HL-60 (cell line): Measurements from ENCODE around the gene KCNMA1.

Experiments used
- POLR2AphosphoS5 ChIP-seq: IDR thresholded peaks from 2 replicates; pipeline ENCODE4 v1.6.1; 2012; ENCODE audit warnings: low read depth
- SPI1 ChIP-seq: IDR thresholded peaks from 2 replicates; pipeline ENCODE4 v1.6.1; 2012; ENCODE audit warnings: low read depth, mild to moderate bottlenecking, borderline replicate concordance
- TF ChIP-seq, protein P1 (sequence below): IDR thresholded peaks from one replicate; pipeline ENCODE4 v1.5.1; 2011; ENCODE audit warnings: low read length, control low read depth, inconsistent platforms; ENCODE audit not compliant: insufficient read depth
- TF ChIP-seq, protein P2 (sequence below): IDR thresholded peaks from 2 replicates; pipeline ENCODE4 v1.6.1; 2012; ENCODE audit warnings: low read depth; ENCODE audit not compliant: insufficient replicate concordance

DNA sequence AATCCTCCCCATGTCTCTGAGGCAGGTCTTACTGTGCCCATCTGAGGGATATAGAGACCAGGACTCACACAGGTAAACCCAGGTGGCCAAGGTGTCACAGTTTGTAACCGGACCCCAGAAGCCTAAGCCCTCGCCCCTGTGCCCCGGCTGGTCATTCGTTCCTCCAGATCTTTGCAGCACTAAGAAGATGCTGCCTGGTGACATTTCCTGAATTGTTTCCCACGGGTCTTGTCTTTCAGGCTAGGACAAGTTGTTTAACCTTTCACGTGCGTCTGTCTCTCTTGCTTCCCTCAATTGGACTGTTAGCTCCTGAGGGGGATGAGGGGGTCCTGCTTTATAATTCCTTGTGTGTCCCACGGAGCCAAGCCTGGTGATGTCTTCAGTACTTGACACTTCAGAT, 158.0 kb downstream of the KCNMA1 start:
- TF ChIP-seq, protein P1, sequence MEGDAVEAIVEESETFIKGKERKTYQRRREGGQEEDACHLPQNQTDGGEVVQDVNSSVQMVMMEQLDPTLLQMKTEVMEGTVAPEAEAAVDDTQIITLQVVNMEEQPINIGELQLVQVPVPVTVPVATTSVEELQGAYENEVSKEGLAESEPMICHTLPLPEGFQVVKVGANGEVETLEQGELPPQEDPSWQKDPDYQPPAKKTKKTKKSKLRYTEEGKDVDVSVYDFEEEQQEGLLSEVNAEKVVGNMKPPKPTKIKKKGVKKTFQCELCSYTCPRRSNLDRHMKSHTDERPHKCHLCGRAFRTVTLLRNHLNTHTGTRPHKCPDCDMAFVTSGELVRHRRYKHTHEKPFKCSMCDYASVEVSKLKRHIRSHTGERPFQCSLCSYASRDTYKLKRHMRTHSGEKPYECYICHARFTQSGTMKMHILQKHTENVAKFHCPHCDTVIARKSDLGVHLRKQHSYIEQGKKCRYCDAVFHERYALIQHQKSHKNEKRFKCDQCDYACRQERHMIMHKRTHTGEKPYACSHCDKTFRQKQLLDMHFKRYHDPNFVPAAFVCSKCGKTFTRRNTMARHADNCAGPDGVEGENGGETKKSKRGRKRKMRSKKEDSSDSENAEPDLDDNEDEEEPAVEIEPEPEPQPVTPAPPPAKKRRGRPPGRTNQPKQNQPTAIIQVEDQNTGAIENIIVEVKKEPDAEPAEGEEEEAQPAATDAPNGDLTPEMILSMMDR = no peak
- no peak for TF ChIP-seq SPI1
- TF ChIP-seq POLR2AphosphoS5 = no peak
- TF ChIP-seq, protein P2, sequence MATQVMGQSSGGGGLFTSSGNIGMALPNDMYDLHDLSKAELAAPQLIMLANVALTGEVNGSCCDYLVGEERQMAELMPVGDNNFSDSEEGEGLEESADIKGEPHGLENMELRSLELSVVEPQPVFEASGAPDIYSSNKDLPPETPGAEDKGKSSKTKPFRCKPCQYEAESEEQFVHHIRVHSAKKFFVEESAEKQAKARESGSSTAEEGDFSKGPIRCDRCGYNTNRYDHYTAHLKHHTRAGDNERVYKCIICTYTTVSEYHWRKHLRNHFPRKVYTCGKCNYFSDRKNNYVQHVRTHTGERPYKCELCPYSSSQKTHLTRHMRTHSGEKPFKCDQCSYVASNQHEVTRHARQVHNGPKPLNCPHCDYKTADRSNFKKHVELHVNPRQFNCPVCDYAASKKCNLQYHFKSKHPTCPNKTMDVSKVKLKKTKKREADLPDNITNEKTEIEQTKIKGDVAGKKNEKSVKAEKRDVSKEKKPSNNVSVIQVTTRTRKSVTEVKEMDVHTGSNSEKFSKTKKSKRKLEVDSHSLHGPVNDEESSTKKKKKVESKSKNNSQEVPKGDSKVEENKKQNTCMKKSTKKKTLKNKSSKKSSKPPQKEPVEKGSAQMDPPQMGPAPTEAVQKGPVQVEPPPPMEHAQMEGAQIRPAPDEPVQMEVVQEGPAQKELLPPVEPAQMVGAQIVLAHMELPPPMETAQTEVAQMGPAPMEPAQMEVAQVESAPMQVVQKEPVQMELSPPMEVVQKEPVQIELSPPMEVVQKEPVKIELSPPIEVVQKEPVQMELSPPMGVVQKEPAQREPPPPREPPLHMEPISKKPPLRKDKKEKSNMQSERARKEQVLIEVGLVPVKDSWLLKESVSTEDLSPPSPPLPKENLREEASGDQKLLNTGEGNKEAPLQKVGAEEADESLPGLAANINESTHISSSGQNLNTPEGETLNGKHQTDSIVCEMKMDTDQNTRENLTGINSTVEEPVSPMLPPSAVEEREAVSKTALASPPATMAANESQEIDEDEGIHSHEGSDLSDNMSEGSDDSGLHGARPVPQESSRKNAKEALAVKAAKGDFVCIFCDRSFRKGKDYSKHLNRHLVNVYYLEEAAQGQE = no peak
